HEK293T (cell line): Measurements from ENCODE around the gene MED16.
"Not testable (repeated sequence)": the region's sequence is repeated elsewhere in the genome, so short reads cannot be mapped to it uniquely, and the experiment has no call there.

Source experiments
- CTCF ChIA-PET: fragments of 350-600 bp; formaldehyde crosslinking; extraction: SDS; loops from one replicate; lab custom pipeline; 2021; ENCODE audit warnings: antibody characterized with exemption, inconsistent platforms; lab: Yijun Ruan, JAX
- POLR2A ChIA-PET: fragments of 350-600 bp; formaldehyde crosslinking; extraction: SDS; loops from one replicate; lab custom pipeline; 2020; ENCODE audit warnings: antibody characterized with exemption, inconsistent platforms; lab: Yijun Ruan, JAX
- DNase-seq: peaks from one replicate; pipeline ENCODE4 v3.0.0; 2012; ENCODE audit warnings: mixed read lengths; ENCODE audit errors: extremely low spot score
- ARNT ChIP-seq: fragments of 450-650 bp; IDR thresholded peaks from 2 replicates; pipeline ENCODE4 v1.6.1; 2017; ENCODE audit warnings: mild to moderate bottlenecking
- BHLHE40 ChIP-seq: fragments of 450-650 bp; IDR thresholded peaks from 2 replicates; pipeline ENCODE4 v1.6.1; 2016; ENCODE audit warnings: mild to moderate bottlenecking, moderate library complexity, borderline replicate concordance
- CTBP1 ChIP-seq: fragments of 450-650 bp; IDR thresholded peaks from 2 replicates; pipeline ENCODE4 v1.6.1; 2016; ENCODE audit warnings: borderline replicate concordance
- ELF4 ChIP-seq: fragments of 450-650 bp; IDR thresholded peaks from 2 replicates; pipeline ENCODE4 v1.6.1; 2017; ENCODE audit warnings: antibody characterized with exemption
- FOXA1 ChIP-seq: fragments of 450-650 bp; IDR thresholded peaks from 2 replicates; pipeline ENCODE4 v1.6.1; 2016; ENCODE audit warnings: mild to moderate bottlenecking
- FOXK2 ChIP-seq: fragments of 450-650 bp; IDR thresholded peaks from 2 replicates; pipeline ENCODE4 v1.6.1; 2016; ENCODE audit warnings: mild to moderate bottlenecking
- FOXM1 ChIP-seq: fragments of 450-650 bp; IDR thresholded peaks from 2 replicates; pipeline ENCODE4 v1.6.1; 2017; ENCODE audit warnings: mild to moderate bottlenecking, borderline replicate concordance
- HDGF ChIP-seq: fragments of 450-650 bp; IDR thresholded peaks from 2 replicates; pipeline ENCODE4 v1.6.1; 2017; ENCODE audit warnings: antibody characterized with exemption, borderline replicate concordance
- L3MBTL2 ChIP-seq: fragments of 450-650 bp; conservative IDR thresholded peaks from 2 replicates; pipeline ENCODE4 v1.6.1; 2016; ENCODE audit warnings: mild to moderate bottlenecking
- LEF1 ChIP-seq: fragments of 450-650 bp; IDR thresholded peaks from 2 replicates; pipeline ENCODE4 v1.6.1; 2017; ENCODE audit warnings: mild to moderate bottlenecking, borderline replicate concordance
- NFRKB ChIP-seq: fragments of 450-650 bp; IDR thresholded peaks from 2 replicates; pipeline ENCODE4 v1.6.1; 2016; ENCODE audit warnings: mild to moderate bottlenecking, moderate library complexity
- PKNOX1 ChIP-seq: fragments of 450-650 bp; IDR thresholded peaks from 2 replicates; pipeline ENCODE4 v1.6.1; 2016
- SP1 ChIP-seq: fragments of 450-650 bp; IDR thresholded peaks from 2 replicates; pipeline ENCODE4 v1.6.1; 2017
- SUZ12 ChIP-seq: fragments of 450-650 bp; IDR thresholded peaks from 2 replicates; pipeline ENCODE4 v1.6.1; 2016; ENCODE audit warnings: mild to moderate bottlenecking
- TARDBP ChIP-seq: fragments of 450-650 bp; IDR thresholded peaks from 2 replicates; pipeline ENCODE4 v1.6.1; 2016
- ZNF384 ChIP-seq: fragments of 450-650 bp; IDR thresholded peaks from 2 replicates; pipeline ENCODE4 v1.6.1; 2016

MED16 gene

DNA sequence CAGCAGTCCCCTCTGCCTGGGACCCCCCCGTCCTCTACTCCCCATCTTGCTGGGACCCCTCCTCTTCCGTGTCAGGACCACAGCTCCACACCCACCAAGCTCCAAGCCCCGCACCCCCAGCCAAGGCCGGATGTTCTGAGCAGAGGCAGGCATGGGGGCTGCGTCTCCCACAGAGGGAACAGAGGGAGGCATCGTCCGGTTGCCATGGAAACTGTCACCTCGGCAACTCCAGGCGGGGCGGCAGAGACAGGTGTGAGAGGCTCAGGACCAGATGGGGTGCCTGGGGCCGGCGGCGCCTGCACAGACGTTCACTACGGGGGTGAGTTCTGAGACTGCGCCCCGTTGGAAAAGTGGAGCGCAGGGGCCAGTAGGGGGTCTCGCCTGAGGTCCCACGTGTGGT, 5.7 kb upstream of the MED16 start:
- POLR2A ChIA-PET = no interaction called here

GRCh38 chr19:897442-898039, 4.6 kb upstream of the MED16 start:
- CTCF ChIA-PET = no interaction called here
- DNase-seq = no peak
- TF ChIP-seq CTBP1 (no peak), HDGF (no peak), TARDBP (no peak), SP1 (no peak), ZNF384 (no peak), L3MBTL2 (no peak), BHLHE40 (no peak)
- POLR2A ChIA-PET = no interaction called here

More for the DNA sequence above, 5.7 kb upstream of the MED16 start:
- DNase-seq = no peak
- TF ChIP-seq LEF1 (no peak), ELF4 (no peak), FOXK2 (no peak), HDGF (no peak), ZNF384 (no peak)
- CTCF ChIA-PET = no interaction called here

DNA sequence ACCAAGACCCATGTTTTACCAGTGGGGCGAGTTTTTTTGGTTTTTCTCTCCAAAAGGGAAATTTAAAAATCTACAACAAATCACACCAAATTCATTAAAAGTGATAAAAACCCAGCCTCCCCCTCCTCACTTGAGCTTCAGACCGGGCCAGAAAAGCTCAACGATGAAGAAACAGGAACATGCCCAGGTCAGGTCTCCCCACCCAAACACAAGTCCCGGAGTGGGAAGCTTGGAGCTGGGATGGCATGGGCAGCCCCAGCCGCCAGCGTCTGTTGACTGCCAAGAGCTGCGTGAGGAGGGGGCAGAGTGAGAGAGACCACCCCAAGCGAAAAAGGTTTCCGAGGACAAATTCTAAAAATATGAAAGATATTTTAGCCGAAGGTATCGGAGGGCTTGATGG, 4.0 kb upstream of the MED16 start:
- DNase-seq = no peak
- CTCF ChIA-PET = no interaction called here
- POLR2A ChIA-PET = no interaction called here
- no peak for TF ChIP-seq SUZ12
- TF ChIP-seq FOXK2 = no peak
- TF ChIP-seq ELF4 = no peak
- TF ChIP-seq ARNT = no peak
- no peak for TF ChIP-seq NFRKB
- TF ChIP-seq BHLHE40 = no peak
- no peak for TF ChIP-seq CTBP1
- no peak for TF ChIP-seq ZNF384
- TF ChIP-seq PKNOX1 = no peak
- no peak for TF ChIP-seq HDGF
- TF ChIP-seq L3MBTL2 = no peak
- TF ChIP-seq LEF1 = no peak
- TF ChIP-seq SP1 = no peak
- no peak for TF ChIP-seq TARDBP
- TF ChIP-seq FOXM1 = no peak
- TF ChIP-seq FOXA1 = no peak

- CTCF ChIA-PET = no interaction called here
- POLR2A ChIA-PET = no interaction called here
- TF ChIP-seq TARDBP (no peak), PKNOX1 (no peak), FOXM1 (no peak), HDGF (no peak), CTBP1 (no peak), ELF4 (no peak), BHLHE40 (no peak), FOXK2 (no peak), SUZ12 (no peak), SP1 (no peak), ZNF384 (no peak), FOXA1 (no peak), NFRKB (no peak), L3MBTL2 (no peak), ARNT (no peak), LEF1 (no peak)
- no peak for DNase-seq
These were observed 3.4 kb upstream of the MED16 start for GRCh38 chr19:896434-896833.

DNA sequence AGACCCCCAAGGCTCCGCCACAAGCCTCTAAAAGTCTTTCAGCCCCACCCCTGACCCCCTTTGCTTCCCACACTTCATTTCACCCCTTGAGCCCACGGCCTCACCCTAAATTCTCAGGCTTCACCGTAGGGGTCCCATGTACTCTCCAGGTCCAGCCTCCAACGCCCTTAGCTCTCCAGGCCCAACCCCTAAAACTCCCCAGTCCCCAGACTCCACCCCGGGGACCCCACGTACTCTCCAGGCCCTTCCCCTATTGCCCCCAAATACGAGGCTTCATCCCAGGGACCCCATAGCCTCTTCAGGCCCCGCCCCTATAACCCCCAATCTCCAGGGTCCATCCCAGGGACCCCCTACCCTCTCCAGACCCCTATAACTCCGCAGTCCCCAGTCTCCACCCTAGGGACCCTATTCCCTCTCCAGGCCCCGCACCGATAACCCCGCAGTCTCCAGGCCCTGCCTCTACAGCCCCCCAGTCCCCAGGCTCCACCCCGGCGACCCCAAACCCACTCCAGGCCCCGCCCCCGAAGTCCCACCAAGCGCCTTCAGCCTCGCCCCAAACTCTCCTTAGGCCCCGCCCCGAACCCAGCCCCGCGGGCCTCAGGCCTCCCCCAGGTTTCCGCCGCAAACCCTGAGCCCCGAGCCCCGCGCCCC, 619 bp downstream of the MED16 start:
- DNase-seq = no peak
- TF ChIP-seq SUZ12 (no peak), ARNT (no peak), HDGF (no peak), FOXA1 (no peak), NFRKB (no peak), FOXM1 (no peak), ELF4 (no peak), BHLHE40 (no peak)
- POLR2A ChIA-PET = interaction anchor here (1.7 kb wide), 1 partner anchor 9 kb away, joined by 4 read pairs; no protein-coding TSS in a partner anchor
- CTCF ChIA-PET = interaction anchor here (0.6 to 1.3 kb wide), 2 partner anchors 36 to 123 kb away, joined by 3 read pairs; no protein-coding TSS in a partner anchor

GRCh38 chr19:891421-892200, 1.4 kb downstream of the MED16 start:
- DNase-seq, CTCF ChIA-PET: not testable (repeated sequence)
- POLR2A ChIA-PET = interaction anchor here (1.7 kb wide), 1 partner anchor 9 kb away, joined by 4 read pairs; no protein-coding TSS in a partner anchor
